Ishikawa (cell line): Measurements from ENCODE around the gene SLC12A3.

ENCODE experiments used
- CEBPB ChIP-seq: IDR thresholded peaks from 2 replicates; pipeline ENCODE4 v1.6.1; 2012
- CREB1 ChIP-seq: IDR thresholded peaks from 2 replicates; pipeline ENCODE4 v1.6.1; 2012; ENCODE audit warnings: low read depth
- EGR1 ChIP-seq: IDR thresholded peaks from 2 replicates; pipeline ENCODE4 v1.6.1; 2012
- EP300 ChIP-seq: IDR thresholded peaks from 2 replicates; pipeline ENCODE4 v1.6.1; 2012; ENCODE audit warnings: borderline replicate concordance
- FOXM1 ChIP-seq: IDR thresholded peaks from 2 replicates; pipeline ENCODE4 v1.6.1; 2012; ENCODE audit warnings: low read depth, borderline replicate concordance
- NFIC ChIP-seq: IDR thresholded peaks from 2 replicates; pipeline ENCODE4 v1.6.1; 2012
- RAD21 ChIP-seq: IDR thresholded peaks from 2 replicates; pipeline ENCODE4 v1.6.1; 2012; ENCODE audit warnings: low read depth
- TAF1 ChIP-seq: IDR thresholded peaks from 2 replicates; pipeline ENCODE4 v1.6.1; 2012; ENCODE audit warnings: low read depth, mild to moderate bottlenecking
- TCF12 ChIP-seq: IDR thresholded peaks from 2 replicates; pipeline ENCODE4 v1.6.1; 2012; ENCODE audit warnings: low read depth
- TEAD4 ChIP-seq: IDR thresholded peaks from 2 replicates; pipeline ENCODE4 v1.6.1; 2012
- YY1 ChIP-seq: IDR thresholded peaks from 2 replicates; pipeline ENCODE4 v1.6.1; 2012; ENCODE audit warnings: low read depth
- ZBTB7A ChIP-seq: IDR thresholded peaks from 2 replicates; pipeline ENCODE4 v1.6.1; 2012; ENCODE audit warnings: low read depth
- TF ChIP-seq, protein P1 (sequence below): IDR thresholded peaks from 2 replicates; pipeline ENCODE4 v1.6.1; 2012; ENCODE audit warnings: low read depth, mild to moderate bottlenecking
- TF ChIP-seq, protein P2 (sequence below): IDR thresholded peaks from 2 replicates; pipeline ENCODE4 v1.6.1; 2012
- TF ChIP-seq, protein P3 (sequence below): IDR thresholded peaks from 2 replicates; pipeline ENCODE4 v1.6.1; 2012

The SLC12A3 gene

DNA sequence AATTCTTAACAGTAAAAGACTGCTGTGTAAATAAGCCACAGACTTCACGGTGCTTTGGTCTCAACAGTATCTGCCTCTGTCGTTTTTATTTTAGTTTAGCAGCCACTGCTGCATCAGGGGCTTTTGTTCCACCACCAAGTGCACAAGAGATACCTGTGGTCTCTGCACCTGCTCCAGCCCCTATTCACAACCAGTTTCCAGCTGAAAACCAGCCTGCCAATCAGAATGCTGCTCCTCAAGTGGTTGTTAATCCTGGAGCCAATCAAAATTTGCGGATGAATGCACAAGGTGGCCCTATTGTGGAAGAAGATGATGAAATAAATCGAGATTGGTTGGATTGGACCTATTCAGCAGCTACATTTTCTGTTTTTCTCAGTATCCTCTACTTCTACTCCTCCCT is 74.8 kb downstream of the SLC12A3 start:
- no peak for TF ChIP-seq TEAD4
- no peak for TF ChIP-seq RAD21
- no peak for TF ChIP-seq FOXM1
- TF ChIP-seq CREB1: no peak
- TF ChIP-seq, protein P1, sequence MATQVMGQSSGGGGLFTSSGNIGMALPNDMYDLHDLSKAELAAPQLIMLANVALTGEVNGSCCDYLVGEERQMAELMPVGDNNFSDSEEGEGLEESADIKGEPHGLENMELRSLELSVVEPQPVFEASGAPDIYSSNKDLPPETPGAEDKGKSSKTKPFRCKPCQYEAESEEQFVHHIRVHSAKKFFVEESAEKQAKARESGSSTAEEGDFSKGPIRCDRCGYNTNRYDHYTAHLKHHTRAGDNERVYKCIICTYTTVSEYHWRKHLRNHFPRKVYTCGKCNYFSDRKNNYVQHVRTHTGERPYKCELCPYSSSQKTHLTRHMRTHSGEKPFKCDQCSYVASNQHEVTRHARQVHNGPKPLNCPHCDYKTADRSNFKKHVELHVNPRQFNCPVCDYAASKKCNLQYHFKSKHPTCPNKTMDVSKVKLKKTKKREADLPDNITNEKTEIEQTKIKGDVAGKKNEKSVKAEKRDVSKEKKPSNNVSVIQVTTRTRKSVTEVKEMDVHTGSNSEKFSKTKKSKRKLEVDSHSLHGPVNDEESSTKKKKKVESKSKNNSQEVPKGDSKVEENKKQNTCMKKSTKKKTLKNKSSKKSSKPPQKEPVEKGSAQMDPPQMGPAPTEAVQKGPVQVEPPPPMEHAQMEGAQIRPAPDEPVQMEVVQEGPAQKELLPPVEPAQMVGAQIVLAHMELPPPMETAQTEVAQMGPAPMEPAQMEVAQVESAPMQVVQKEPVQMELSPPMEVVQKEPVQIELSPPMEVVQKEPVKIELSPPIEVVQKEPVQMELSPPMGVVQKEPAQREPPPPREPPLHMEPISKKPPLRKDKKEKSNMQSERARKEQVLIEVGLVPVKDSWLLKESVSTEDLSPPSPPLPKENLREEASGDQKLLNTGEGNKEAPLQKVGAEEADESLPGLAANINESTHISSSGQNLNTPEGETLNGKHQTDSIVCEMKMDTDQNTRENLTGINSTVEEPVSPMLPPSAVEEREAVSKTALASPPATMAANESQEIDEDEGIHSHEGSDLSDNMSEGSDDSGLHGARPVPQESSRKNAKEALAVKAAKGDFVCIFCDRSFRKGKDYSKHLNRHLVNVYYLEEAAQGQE: no peak
- TF ChIP-seq, protein P2, sequence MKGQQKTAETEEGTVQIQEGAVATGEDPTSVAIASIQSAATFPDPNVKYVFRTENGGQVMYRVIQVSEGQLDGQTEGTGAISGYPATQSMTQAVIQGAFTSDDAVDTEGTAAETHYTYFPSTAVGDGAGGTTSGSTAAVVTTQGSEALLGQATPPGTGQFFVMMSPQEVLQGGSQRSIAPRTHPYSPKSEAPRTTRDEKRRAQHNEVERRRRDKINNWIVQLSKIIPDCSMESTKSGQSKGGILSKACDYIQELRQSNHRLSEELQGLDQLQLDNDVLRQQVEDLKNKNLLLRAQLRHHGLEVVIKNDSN: no peak
- no peak for TF ChIP-seq CEBPB
- no peak for TF ChIP-seq TCF12
- no peak for TF ChIP-seq EP300
- TF ChIP-seq, protein P3, sequence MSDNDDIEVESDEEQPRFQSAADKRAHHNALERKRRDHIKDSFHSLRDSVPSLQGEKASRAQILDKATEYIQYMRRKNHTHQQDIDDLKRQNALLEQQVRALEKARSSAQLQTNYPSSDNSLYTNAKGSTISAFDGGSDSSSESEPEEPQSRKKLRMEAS: no peak
- TF ChIP-seq ZBTB7A: no peak

DNA sequence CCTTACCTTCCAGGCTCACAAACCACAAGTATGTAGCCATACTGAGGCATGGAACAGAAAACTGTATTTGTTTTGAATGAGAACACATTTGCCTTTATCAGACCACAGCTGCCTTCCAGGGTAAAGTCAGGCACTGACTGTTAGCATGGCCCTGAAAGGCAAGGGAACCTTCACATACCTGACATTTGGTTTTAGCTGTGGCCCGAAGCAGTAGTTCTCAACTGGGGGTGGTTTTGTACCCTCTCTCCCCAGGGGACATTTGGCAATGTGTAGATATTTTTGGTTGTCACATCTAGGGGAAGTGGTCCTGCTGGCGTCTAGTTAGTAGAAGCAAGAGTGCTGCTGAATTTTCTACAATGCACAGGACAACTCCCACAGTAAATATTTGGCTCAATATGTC is 76.1 kb downstream of the SLC12A3 start:
- no peak for TF ChIP-seq YY1
- no peak for TF ChIP-seq NFIC
- TF ChIP-seq, protein P3: no peak
- TF ChIP-seq, protein P2: no peak
- TF ChIP-seq EGR1: no peak
- no peak for TF ChIP-seq FOXM1
- no peak for TF ChIP-seq TEAD4
- TF ChIP-seq CEBPB: no peak
- no peak for TF ChIP-seq TAF1
- no peak for TF ChIP-seq RAD21

DNA sequence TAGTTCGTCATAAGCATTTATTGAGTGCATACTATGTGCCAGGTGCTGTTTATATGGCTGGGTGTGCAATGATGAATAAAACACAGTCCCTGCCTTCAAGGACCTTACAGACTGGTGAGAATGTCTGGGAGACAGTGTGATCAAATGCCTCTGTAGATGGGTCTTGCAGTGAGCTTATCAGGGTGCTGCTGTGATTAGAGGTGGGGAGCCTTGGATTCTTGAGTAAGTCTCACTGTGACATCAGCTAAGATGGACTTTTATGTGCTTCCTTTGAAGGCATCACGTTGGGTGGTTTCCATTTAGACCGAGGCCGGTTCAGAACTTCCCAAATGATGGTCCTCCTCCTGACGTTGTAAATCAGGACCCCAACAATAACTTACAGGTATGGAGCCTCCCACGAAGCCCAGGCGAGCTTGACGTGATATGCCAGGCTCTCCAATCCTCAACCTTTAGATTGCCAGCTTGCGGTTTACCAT is 76.9 kb downstream of the SLC12A3 start:
- no peak for TF ChIP-seq NFIC
- TF ChIP-seq, protein P1: no peak
- TF ChIP-seq, protein P3: no peak
- TF ChIP-seq CEBPB: no peak
- no peak for TF ChIP-seq RAD21
- no peak for TF ChIP-seq TCF12
- no peak for TF ChIP-seq TEAD4
- no peak for TF ChIP-seq ZBTB7A
- no peak for TF ChIP-seq EP300
- TF ChIP-seq, protein P2: no peak
- TF ChIP-seq YY1: no peak
- TF ChIP-seq FOXM1: no peak
- no peak for TF ChIP-seq TAF1

DNA sequence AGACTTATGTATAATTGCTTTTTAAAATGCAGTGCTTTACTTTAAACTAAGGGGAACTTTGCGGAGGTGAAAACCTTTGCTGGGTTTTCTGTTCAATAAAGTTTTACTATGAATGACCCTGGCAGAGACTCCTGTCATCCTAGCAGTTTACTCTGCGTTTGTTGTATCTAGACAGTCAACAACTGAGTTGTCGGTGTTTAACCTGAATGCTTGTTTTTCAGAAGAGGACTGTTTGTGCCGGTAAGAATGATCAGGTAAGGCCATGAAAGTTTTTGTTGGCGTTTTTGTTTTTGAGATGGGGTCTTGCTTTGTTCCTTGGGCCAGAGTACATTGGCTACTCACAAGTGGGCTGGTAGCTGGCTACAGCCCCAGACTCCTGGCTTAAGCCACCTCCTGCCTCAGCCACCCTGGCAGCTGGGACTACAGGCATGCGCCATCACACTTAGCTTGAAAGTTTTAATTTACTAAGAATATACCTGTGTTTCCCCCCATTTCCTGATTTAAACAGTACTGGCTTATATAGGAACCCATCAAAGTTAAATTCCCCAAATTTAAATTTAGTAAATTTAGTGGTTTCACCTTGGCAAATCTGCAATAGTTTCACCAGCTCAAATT is 78.9 kb downstream of the SLC12A3 start:
- TF ChIP-seq RAD21: no peak
- TF ChIP-seq, protein P2: no peak
- TF ChIP-seq EGR1: no peak
- no peak for TF ChIP-seq YY1
- no peak for TF ChIP-seq TAF1
- TF ChIP-seq, protein P3: no peak
- TF ChIP-seq NFIC: no peak
- no peak for TF ChIP-seq TCF12
- TF ChIP-seq CEBPB: no peak
- no peak for TF ChIP-seq FOXM1
- TF ChIP-seq, protein P1: no peak
- no peak for TF ChIP-seq ZBTB7A
